ENCODE measurements around the gene POLDIP2. TPM values are rescaled to one million over a fixed set of nuclear protein-coding genes. Genes with fewer than 3 reads are reported as not detected.

POLDIP2 gene
- total RNA-seq, 1 donor from 2014 or later: 79.1 TPM

GRCh38 chr17:28402224-28402630 lies 44.9 kb upstream of the POLDIP2 start:
- Histone ChIP-seq H3K79me2 (ENCODE audit: insufficient read depth, low read length) (no peaks in the 10 kb centered on the region), H3K4me1 (ENCODE audit: insufficient read depth, low read length) (peaks cover 6% of the 10 kb centered on the region), H3K27ac (ENCODE audit: low read depth, low read length) (no peak overlapping the region), H3K9me3 (ENCODE audit: insufficient read depth, low read depth, low read length) (no peaks in the 10 kb centered on the region), H4K20me1 (ENCODE audit: insufficient read depth, low read length) (peaks cover 5% of the 10 kb centered on the region), H3K4me2 (ENCODE audit: low read length) (no peak overlapping the region), H3K4me3 (ENCODE audit: insufficient read depth, low read depth, low read length) (no peak overlapping the region), H3K27me3 (ENCODE audit: insufficient read depth, low read length) (peaks cover 2% of the 10 kb centered on the region), H2AFZ (ENCODE audit: low read depth, low read length) (no peak overlapping the region), H3K36me3 (ENCODE audit: insufficient read depth, low read length) (no peaks in the 10 kb centered on the region), H3K9ac (ENCODE audit: low read length) (no peak overlapping the region)
- peaks cover 16% of the 10 kb centered on the region for H3K36me3 Mint-ChIP-seq (ENCODE audit: low read depth, unreplicated experiment)
- H3K27me3 Mint-ChIP-seq (ENCODE audit: low read depth, unreplicated experiment): peaks cover 18% of the 10 kb centered on the region
- DNase-seq (ENCODE audit: low read depth) (no peak), FAIRE-seq (no peak)
- TF ChIP-seq, protein P1, sequence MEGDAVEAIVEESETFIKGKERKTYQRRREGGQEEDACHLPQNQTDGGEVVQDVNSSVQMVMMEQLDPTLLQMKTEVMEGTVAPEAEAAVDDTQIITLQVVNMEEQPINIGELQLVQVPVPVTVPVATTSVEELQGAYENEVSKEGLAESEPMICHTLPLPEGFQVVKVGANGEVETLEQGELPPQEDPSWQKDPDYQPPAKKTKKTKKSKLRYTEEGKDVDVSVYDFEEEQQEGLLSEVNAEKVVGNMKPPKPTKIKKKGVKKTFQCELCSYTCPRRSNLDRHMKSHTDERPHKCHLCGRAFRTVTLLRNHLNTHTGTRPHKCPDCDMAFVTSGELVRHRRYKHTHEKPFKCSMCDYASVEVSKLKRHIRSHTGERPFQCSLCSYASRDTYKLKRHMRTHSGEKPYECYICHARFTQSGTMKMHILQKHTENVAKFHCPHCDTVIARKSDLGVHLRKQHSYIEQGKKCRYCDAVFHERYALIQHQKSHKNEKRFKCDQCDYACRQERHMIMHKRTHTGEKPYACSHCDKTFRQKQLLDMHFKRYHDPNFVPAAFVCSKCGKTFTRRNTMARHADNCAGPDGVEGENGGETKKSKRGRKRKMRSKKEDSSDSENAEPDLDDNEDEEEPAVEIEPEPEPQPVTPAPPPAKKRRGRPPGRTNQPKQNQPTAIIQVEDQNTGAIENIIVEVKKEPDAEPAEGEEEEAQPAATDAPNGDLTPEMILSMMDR (IDR thresholded peaks at IDR 0.05; ENCODE audit: insufficient read depth, low read depth, low read length): no peak
- TF ChIP-seq EZH2 (IDR thresholded peaks at IDR 0.05; ENCODE audit: insufficient read depth, low read length): no peak
- H3K4me1 Mint-ChIP-seq (ENCODE audit: low read depth, unreplicated experiment): peaks cover 8% of the 10 kb centered on the region
- no peak overlapping the region for H3K4me3 Mint-ChIP-seq (ENCODE audit: unreplicated experiment)
- no peak overlapping the region for H3K27ac Mint-ChIP-seq (ENCODE audit: unreplicated experiment)
- H3K9me3 Mint-ChIP-seq (ENCODE audit: unreplicated experiment): no peaks in the 10 kb centered on the region

GRCh38 chr17:28399808-28400207 lies 42.5 kb upstream of the POLDIP2 start:
- Histone ChIP-seq H4K20me1 (ENCODE audit: insufficient read depth, low read length) (peaks cover 5% of the 10 kb centered on the region), H3K9ac (ENCODE audit: low read length) (no peak overlapping the region), H3K27me3 (ENCODE audit: insufficient read depth, low read length) (peaks cover 2% of the 10 kb centered on the region), H3K79me2 (ENCODE audit: insufficient read depth, low read length) (no peaks in the 10 kb centered on the region), H3K36me3 (ENCODE audit: insufficient read depth, low read length) (no peaks in the 10 kb centered on the region), H3K4me1 (ENCODE audit: insufficient read depth, low read length) (no peaks in the 10 kb centered on the region), H3K4me3 (ENCODE audit: insufficient read depth, low read depth, low read length) (no peak overlapping the region), H3K4me2 (ENCODE audit: low read length) (no peak overlapping the region), H3K27ac (ENCODE audit: low read depth, low read length) (no peak overlapping the region), H3K9me3 (ENCODE audit: insufficient read depth, low read depth, low read length) (no peaks in the 10 kb centered on the region), H2AFZ (ENCODE audit: low read depth, low read length) (no peak overlapping the region)
- Mint-ChIP-seq H3K4me3 (ENCODE audit: unreplicated experiment) (no peak overlapping the region), H3K4me1 (ENCODE audit: low read depth, unreplicated experiment) (peaks cover 15% of the 10 kb centered on the region), H3K9me3 (ENCODE audit: unreplicated experiment) (no peaks in the 10 kb centered on the region), H3K27ac (ENCODE audit: unreplicated experiment) (no peak overlapping the region), H3K27me3 (ENCODE audit: low read depth, unreplicated experiment) (peaks cover 13% of the 10 kb centered on the region), H3K36me3 (ENCODE audit: low read depth, unreplicated experiment) (peaks cover 17% of the 10 kb centered on the region)
- DNase-seq (ENCODE audit: low read depth): no peak
- FAIRE-seq: no peak
- no peak for TF ChIP-seq EZH2 (IDR thresholded peaks at IDR 0.05; ENCODE audit: insufficient read depth, low read length)
- TF ChIP-seq, protein P1 (IDR thresholded peaks at IDR 0.05; ENCODE audit: insufficient read depth, low read depth, low read length): no peak

DNA sequence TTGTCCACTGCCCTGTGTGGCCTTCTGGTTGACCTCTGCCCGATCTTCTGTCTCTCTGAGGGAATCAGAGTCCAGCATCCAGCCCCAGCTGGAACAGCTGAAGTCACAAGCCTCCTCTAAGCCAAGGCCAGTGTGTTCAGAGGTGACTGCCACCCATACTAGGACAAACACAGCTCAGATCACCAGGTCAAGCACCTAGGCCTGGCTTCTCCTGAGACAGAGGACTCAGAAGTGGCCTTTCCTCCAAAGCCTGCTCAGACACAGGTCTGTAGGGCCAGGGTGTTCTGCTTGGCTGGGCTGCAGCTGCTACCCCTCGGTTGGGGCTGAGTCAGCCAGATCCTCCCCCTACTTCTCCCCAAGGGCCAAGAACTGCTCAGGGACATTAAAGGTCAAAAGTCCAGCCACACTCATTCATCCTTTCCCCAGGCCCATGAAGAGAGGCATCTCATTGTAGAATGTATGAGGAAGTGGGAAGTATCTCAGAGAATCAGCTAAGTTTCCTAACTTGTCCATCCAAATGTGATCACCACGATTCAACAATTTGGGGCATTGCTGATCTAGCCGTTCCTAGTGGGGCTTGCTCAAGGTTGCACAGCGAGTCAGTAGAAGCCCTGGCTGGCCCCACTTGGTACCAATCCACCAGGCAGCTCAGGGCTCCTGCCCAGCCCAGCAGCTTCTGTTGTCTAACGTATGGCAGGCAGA lies 41.1 kb upstream of the POLDIP2 start:
- Mint-ChIP-seq H3K27ac (ENCODE audit: unreplicated experiment) (no peak overlapping the region), H3K27me3 (ENCODE audit: low read depth, unreplicated experiment) (peaks cover 8% of the 10 kb centered on the region), H3K9me3 (ENCODE audit: unreplicated experiment) (no peaks in the 10 kb centered on the region), H3K36me3 (ENCODE audit: low read depth, unreplicated experiment) (peaks cover 17% of the 10 kb centered on the region), H3K4me1 (ENCODE audit: low read depth, unreplicated experiment) (peaks cover 25% of the 10 kb centered on the region), H3K4me3 (ENCODE audit: unreplicated experiment) (no peak overlapping the region)
- peaks cover 10% of the 10 kb centered on the region for H4K20me1 ChIP-seq (ENCODE audit: insufficient read depth, low read length)
- H3K9me3 ChIP-seq (ENCODE audit: insufficient read depth, low read depth, low read length): no peaks in the 10 kb centered on the region
- no peak overlapping the region for H3K9ac ChIP-seq (ENCODE audit: low read length)
- no peak overlapping the region for H2AFZ ChIP-seq (ENCODE audit: low read depth, low read length)
- H3K4me3 ChIP-seq (ENCODE audit: insufficient read depth, low read depth, low read length): no peak overlapping the region
- TF ChIP-seq, protein P1 (IDR thresholded peaks at IDR 0.05; ENCODE audit: insufficient read depth, low read depth, low read length): no peak
- no peak for TF ChIP-seq EZH2 (IDR thresholded peaks at IDR 0.05; ENCODE audit: insufficient read depth, low read length)
- no peaks in the 10 kb centered on the region for H3K27me3 ChIP-seq (ENCODE audit: insufficient read depth, low read length)
- H3K27ac ChIP-seq (ENCODE audit: low read depth, low read length): no peak overlapping the region
- H3K4me1 ChIP-seq (ENCODE audit: insufficient read depth, low read length): peaks cover 9% of the 10 kb centered on the region
- H3K79me2 ChIP-seq (ENCODE audit: insufficient read depth, low read length): no peaks in the 10 kb centered on the region
- H3K36me3 ChIP-seq (ENCODE audit: insufficient read depth, low read length): no peaks in the 10 kb centered on the region
- H3K4me2 ChIP-seq (ENCODE audit: low read length): no peak overlapping the region
- FAIRE-seq: no peak
- DNase-seq (ENCODE audit: low read depth): no peak
